HG03432 (cell line): ENCODE data around the gene NREP.

ENCODE experiments used
- ATAC-seq: cut with Tn5 transposase; IDR thresholded peaks from one replicate; pipeline ENCODE4 v1.9.1; 2021; ENCODE audit warnings: mild to moderate bottlenecking, moderate library complexity; ENCODE audit not compliant: unreplicated experiment

NREP gene

DNA sequence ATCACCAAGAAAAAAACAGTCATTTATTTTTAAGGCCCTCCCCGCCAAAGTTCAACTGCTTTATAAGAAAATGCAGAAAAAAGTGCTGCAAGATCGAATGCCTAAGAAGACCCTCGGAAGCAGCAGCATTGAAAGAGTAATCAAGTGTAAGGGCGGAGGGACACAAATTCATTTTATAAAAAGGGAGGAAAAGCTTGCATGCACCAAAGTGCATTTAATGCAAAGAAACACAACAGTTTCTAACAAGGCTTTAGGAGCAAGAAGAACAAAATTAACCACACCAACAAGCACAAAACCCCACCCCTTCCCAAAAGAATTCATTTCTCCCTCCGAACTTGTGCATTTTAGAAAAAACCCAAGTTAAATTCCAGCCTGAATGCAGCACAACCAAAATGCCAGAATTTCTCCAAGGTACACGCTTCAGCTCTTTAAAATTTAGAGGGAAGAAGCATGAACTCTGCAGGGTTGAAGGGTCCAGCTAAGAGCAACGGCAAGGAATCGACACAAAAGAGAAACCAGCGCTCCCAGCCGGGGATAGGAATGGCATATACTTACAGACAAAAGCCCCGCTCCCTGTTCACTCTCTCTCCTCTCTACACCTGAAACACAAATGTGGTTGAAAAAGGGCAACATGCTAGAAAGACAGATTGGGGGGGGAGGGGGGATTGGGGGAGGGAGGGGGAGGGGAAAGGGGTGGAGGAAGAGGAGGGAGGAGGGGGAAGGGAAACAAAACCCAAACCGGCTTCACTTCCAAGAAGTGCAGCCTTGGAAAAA is at the start of gene NREP:
Gene NREP, minus strand, starts transcription at position 614 of the 774 bp plus-strand sequence. CDS start 1,422 bp downstream, outside the sequence.
- no peak for ATAC-seq

GRCh38 chr5:111806753-111807152 is 49.8 kb upstream of the NREP start:
- no peak for ATAC-seq

DNA sequence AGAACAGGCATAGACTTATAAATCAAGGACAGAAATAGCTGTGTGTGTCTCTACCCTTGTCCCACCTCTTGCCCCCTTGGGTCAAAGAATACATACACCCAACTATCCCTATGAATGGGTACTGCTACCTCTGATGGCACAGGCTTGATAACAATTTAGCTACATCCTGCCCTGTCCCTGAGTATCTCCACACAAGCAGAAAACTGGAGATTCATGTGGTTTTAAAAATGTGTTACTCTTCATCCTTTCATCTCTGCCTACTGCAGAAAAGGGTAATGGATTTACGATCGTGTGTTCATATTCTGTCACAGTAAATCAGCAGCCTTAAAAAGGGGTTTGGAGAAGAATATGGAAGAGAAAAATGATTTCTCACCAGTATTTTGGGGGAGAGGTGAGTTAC is 49.2 kb upstream of the NREP start:
- no peak for ATAC-seq

- ATAC-seq = no peak
These were observed 48.1 kb upstream of the NREP start for GRCh38 chr5:111805071-111805470.

DNA sequence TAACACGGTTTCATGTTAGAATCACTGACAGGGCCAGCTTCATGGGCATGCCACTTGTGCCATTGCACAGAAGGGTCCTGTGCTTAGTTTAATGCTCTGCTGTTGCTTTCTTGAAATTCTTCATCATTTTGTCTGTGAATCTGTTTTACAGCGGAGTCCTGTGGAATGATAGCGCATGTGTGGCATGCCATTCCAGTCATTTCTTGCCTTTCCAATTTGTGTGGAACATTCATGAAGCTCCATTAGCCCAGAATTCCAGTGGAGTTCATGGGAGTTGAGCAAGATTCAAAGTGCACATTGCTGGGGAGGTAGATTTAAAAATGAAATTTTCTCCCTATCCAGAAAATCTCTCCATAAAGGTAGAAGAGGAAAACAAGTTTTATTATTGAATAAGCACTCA is 43.4 kb upstream of the NREP start:
- ATAC-seq = no peak

GRCh38 chr5:111795142-111795541 is 38.1 kb upstream of the NREP start:
- ATAC-seq = no peak

DNA sequence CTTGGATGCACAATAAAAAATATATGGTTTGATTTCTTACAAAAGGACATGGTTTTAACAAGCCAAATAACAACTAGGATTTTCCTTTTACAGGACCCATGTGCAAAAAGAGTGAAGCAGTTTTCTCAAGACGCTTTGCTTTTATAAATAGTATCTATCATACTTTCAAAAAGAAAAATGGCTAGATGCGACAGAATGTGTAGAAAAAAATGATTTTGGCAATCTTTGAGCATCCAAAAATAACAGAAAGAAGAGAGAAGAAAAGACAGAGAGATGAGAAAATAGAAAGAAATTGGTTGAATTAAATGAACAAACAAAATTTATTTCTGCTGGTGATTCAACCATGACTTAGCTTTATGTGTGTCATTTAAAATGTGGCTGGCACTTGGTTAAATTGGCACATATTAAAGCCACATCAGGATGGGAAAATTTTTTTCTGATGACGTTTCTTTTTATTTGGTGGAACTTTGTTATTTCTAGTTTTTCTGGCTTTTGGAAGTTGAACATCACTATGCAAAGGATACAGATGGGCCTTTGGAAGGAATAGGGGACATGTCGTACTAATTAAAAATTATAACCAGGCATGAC is 35.6 kb upstream of the NREP start:
- no peak for ATAC-seq

DNA sequence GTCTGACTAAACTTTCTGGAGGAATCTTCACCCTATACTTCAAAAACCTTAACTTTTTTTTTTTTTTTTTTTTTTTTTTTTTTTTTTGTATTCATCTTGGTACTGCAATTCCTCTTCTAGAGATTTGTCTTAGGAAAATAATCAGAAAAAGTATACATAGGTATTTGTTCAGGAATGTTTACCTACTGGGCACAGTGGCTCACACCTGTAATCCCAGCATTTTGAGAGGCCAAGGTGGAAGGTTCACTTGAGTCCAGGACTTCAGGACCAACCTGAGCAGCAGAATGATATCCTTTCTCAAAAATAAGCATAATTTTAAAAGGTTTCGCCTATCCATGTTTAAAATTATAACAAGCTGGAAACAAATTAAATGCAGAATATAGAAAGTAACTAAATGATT is 33.3 kb upstream of the NREP start:
- no peak for ATAC-seq

GRCh38 chr5:111787006-111787405 is 30.0 kb upstream of the NREP start:
- ATAC-seq = no peak

DNA sequence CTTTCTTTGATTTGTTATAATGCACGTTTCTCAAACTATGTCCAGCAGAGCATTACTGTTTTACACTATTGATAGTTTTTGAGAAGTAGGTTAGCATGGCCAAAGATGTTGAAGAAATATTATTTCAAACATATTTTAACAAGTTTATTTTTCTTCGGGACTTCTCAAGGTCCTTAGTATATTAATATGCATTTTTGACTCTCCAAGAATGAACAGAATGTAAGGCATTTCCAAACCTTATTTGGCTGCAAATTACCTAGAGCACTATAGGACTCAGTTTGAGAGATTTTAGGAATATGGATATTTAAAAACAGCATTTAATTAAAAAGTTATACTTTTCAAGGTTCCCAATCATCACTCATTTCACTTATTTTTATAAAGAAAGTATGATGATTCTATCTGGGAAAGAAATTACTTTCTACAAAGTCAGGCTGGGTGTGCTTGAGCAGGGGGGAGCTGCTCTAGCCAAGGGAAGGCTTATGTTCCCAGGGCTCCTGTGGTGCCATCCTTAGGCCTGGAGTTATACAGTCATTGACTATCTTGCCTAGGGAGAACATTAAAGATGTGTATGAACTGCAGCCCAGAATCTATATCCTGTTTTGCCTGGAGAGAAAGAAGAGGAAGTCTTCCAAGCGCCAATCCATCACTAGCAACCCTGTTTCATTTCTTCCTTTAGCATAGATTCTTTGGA is 27.6 kb upstream of the NREP start:
- no peak for ATAC-seq

GRCh38 chr5:111783537-111783936 is 26.5 kb upstream of the NREP start:
- no peak for ATAC-seq

DNA sequence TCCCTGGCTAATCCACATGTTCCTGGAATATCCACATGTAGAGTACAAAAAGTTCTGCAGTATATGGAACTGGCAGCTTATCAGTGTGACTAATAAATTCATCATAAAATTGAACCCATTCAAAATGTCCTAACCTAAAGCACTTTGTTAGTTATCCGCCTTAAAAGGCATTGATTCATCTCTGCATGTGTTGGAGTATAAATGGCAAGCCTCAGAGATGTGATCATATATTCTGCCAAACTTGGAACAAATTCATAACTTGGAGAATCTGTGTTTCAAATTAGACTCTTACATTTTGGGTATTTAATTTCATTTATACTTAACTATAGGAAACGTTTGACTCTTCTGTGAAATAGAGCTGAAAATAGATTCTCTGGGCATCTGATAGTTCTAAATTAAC is 25.2 kb upstream of the NREP start:
- no peak for ATAC-seq

GRCh38 chr5:111781200-111781599 is 24.2 kb upstream of the NREP start:
- ATAC-seq = no peak

- no peak for ATAC-seq
These were observed 22.9 kb upstream of the NREP start for GRCh38 chr5:111779922-111780292.

- ATAC-seq = no peak
These were observed 22.4 kb upstream of the NREP start for GRCh38 chr5:111779260-111779921.

DNA sequence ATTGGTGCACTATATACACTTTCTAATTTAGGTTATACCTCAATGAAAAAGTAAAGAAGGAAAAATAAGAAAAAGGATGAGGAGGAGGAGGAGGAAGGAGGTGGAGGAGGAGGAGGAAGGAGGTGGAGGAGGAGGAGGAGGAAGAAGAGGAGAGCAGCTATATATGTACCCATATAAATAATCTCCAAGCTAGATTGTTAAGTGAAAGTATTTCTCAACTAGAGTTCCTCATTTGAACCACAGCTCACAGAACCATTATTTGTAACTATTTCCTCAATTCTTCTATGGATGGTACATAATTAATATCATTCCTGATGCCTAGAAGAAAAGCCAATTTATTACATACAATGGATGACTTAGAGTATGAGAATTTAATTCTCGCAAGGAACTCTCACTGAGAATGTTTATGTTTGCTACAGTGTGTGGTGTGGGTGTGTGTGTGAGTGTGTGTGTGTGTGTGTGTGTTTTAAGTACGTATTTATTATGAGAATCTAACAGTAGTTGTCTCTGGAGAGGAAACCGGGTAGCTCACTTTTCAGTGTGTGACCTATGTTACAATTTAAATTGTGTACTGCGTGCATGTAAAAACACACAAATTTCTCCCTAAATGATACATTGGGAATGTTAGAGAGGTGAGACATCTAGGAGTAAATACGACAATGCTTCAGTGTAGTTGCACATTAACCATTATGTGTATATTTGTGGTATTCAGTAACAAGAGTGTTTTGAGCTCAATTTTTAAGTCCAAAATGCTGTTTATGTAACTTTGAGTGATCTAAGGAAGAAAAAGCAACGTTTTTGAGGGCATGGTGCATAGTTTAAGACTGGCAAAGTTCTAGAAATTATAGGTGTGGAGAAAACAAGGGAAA is 20.2 kb upstream of the NREP start:
- no peak for ATAC-seq

DNA sequence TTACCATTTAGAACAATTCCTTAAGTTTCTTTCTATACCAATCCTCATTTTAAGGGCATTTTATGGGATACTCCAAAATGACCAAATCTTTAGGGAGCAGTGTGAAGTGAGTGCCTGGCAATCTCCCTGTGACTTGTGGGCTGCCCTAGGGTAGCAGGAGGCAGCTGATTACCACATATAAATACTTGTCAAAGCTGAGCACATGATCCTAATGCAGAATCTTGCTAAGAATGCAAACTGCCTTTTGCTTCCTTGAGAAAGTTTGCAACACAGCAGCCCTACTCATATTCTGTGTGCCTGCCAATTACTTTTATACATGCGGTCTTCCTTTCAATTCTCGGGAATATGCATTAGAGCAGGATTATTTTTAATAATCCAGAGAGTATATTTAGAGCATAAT is 18.2 kb upstream of the NREP start:
- no peak for ATAC-seq

- ATAC-seq = peak; percentile 46
These were observed 17.5 kb upstream of the NREP start for GRCh38 chr5:111774525-111774924.

- no peak for ATAC-seq
These were observed 15.6 kb upstream of the NREP start for GRCh38 chr5:111772456-111773122.

DNA sequence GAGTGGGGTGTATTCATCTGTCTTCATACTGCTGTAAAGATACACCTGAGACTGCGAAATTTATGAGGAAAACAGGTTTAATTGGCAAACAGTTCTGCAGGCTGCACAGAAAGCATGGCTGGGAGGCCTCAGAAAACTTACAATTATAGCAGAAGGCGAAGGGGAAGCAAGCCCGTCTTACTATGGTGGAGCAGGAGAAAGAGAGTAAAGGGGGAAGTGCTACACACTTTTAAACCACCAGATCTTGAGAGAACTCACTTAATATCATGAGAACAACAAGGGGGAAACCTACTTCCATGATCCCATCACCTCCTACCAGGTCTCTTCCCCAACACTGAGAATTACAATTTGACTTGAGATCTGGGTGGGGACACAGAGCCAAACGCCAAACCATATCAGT is 12.5 kb upstream of the NREP start:
- no peak for ATAC-seq
